Erythroblast (primary cell): ENCODE measurements around the gene FRMD5.

Experiments
- GATA1 ChIP-seq: IDR thresholded peaks from 2 replicates; pipeline ENCODE4 v1.6.1; 2011; ENCODE audit warnings: low read depth, mild to moderate bottlenecking, control low read depth, low read length, moderate library complexity
- POLR2A ChIP-seq: IDR thresholded peaks from 2 replicates; pipeline ENCODE4 v1.6.1; 2011; ENCODE audit warnings: mild to moderate bottlenecking, low read length

- TF ChIP-seq POLR2A (no peak), GATA1 (no peak)
Observed at GRCh38 chr15:44068347-44068746, 126.7 kb downstream of the FRMD5 start.
